Suprapubic skin (tissue), 3 donors: ENCODE results near the gene OPA3.

Experiments used
- EP300 ChIP-seq: sonication (generic); formaldehyde crosslinking; IDR thresholded peaks from one replicate; pipeline ENCODE4 v1.6.1; 2017; ENCODE audit warnings: antibody characterized with exemption
- POLR2A ChIP-seq, 2 donors: fragments of 450-650 bp; IDR thresholded peaks; one replicate each; pipeline ENCODE4 v1.6.1; 2017; ENCODE audit warnings: antibody characterized with exemption in 2 of 2, mild to moderate bottlenecking in 2 of 2, moderate library complexity in 2 of 2
- TF ChIP-seq, protein P1 (sequence below), 2 donors: fragments of 200-600 bp in 1 of 2; fragments of 450-650 bp in 1 of 2; sonication (generic) in 1 of 2; IDR thresholded peaks; one replicate each; pipeline ENCODE4 v1.5.1; 2016 to 2019; ENCODE audit warnings: antibody characterized with exemption in 2 of 2, mild to moderate bottlenecking in 1 of 2, moderate library complexity in 1 of 2

DNA sequence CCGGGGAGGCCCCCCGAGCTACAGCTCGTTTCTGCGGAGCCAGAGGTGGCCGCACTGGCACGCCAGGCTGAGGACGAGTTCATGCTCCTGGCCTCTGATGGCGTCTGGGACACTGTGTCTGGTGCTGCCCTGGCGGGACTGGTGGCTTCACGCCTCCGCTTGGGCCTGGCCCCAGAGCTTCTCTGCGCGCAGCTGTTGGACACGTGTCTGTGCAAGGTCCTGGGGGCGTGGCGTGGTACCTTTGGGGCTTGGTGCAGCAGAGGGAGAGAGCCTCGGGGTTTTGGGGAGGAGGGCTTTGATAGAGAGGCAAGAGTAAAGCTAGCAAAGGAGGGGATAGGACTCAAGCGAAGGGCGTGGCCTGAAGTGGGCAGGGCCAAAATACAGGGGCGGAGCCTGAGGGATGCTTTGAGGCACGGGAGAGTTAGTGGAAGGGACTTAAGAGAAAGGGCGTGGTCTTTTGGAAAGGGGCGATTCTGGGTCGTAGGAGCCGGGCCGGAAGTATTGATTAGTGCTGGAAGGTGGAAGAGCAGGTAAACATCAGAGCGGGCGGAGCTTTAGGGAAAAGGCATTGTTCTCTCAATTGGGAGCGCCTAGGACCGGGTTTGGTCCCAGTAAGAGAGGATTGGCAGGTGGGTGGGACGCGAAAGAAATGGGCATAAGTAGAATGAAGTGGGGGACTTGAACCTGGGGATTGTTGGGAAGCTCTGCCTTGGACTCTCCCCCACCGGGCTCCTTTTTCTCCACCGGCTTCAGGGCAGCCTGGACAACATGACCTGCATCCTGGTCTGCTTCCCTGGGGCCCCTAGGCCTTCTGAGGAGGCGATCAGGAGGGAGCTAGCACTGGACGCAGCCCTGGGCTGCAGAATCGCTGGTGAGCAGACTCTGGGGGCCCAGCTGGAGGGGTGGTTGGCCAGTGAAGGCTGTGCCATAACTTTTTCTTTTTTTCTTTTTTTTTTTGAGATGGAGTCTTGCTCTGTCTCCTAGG lies 85.1 kb downstream of the OPA3 start:
- TF ChIP-seq, protein P1, sequence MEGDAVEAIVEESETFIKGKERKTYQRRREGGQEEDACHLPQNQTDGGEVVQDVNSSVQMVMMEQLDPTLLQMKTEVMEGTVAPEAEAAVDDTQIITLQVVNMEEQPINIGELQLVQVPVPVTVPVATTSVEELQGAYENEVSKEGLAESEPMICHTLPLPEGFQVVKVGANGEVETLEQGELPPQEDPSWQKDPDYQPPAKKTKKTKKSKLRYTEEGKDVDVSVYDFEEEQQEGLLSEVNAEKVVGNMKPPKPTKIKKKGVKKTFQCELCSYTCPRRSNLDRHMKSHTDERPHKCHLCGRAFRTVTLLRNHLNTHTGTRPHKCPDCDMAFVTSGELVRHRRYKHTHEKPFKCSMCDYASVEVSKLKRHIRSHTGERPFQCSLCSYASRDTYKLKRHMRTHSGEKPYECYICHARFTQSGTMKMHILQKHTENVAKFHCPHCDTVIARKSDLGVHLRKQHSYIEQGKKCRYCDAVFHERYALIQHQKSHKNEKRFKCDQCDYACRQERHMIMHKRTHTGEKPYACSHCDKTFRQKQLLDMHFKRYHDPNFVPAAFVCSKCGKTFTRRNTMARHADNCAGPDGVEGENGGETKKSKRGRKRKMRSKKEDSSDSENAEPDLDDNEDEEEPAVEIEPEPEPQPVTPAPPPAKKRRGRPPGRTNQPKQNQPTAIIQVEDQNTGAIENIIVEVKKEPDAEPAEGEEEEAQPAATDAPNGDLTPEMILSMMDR (IDR thresholded peaks at IDR 0.05): no peak
- TF ChIP-seq POLR2A (IDR thresholded peaks at IDR 0.05) (no peak), EP300 (no peak)
